ENCODE data around the gene NR1D1.

Gene NR1D1

GRCh38 chr17:40095944-40096791 is 4.2 kb downstream of the NR1D1 start:
- no peak for TF ChIP-seq ISL1 (CRISPR knock-in tag; IDR thresholded peaks at IDR 0.05)
- TF ChIP-seq ZC3H10 (CRISPR knock-in tag; IDR thresholded peaks at IDR 0.05) = no peak
- TF ChIP-seq ARNTL (CRISPR knock-in tag; IDR thresholded peaks at IDR 0.05; ENCODE audit: borderline replicate concordance, low read depth) = no peak
- TF ChIP-seq ZFP3 (CRISPR knock-in tag; IDR thresholded peaks at IDR 0.05) = no peak
- ATAC-seq = no peak

GRCh38 chr17:40095351-40095943 is 4.9 kb downstream of the NR1D1 start:
- ATAC-seq = no peak
- TF ChIP-seq POU6F1 (CRISPR knock-in tag; IDR thresholded peaks at IDR 0.05; ENCODE audit: borderline replicate concordance, low read depth) (no peak), CSDC2 (CRISPR knock-in tag; IDR thresholded peaks at IDR 0.05) (no peak), GLIS3 (CRISPR knock-in tag; IDR thresholded peaks at IDR 0.05) (no peak), RARB (CRISPR knock-in tag; IDR thresholded peaks at IDR 0.05) (no peak), TSHZ2 (CRISPR knock-in tag; IDR thresholded peaks at IDR 0.05) (no peak), ISL1 (CRISPR knock-in tag; IDR thresholded peaks at IDR 0.05) (no peak), SNAI2 (CRISPR knock-in tag; IDR thresholded peaks at IDR 0.05) (no peak), ESRRG (CRISPR knock-in tag; IDR thresholded peaks at IDR 0.05) (no peak)

GRCh38 chr17:40094874-40095273 is 5.5 kb downstream of the NR1D1 start:
- TF ChIP-seq RARB (CRISPR knock-in tag; IDR thresholded peaks at IDR 0.05) (no peak), OSR1 (CRISPR knock-in tag; IDR thresholded peaks at IDR 0.05) (no peak), ZNF70 (CRISPR knock-in tag; IDR thresholded peaks at IDR 0.05) (no peak), SNAI2 (CRISPR knock-in tag; IDR thresholded peaks at IDR 0.05) (no peak), PPARA (CRISPR knock-in tag; IDR thresholded peaks at IDR 0.05; ENCODE audit: borderline replicate concordance) (no peak), ESRRG (CRISPR knock-in tag; IDR thresholded peaks at IDR 0.05) (no peak), TSHZ2 (CRISPR knock-in tag; IDR thresholded peaks at IDR 0.05) (no peak)
- ATAC-seq = no peak

- ATAC-seq = no peak
- TF ChIP-seq ZNF70 (CRISPR knock-in tag; IDR thresholded peaks at IDR 0.05) = no peak
- TF ChIP-seq TOX (CRISPR knock-in tag; IDR thresholded peaks at IDR 0.05; ENCODE audit: borderline replicate concordance) = no peak
- TF ChIP-seq CREB5 (CRISPR knock-in tag; IDR thresholded peaks at IDR 0.05; ENCODE audit: low read depth) = no peak
- TF ChIP-seq ZFP3 (CRISPR knock-in tag; IDR thresholded peaks at IDR 0.05) = no peak
- TF ChIP-seq ISL1 (CRISPR knock-in tag; IDR thresholded peaks at IDR 0.05) = no peak
- no peak for TF ChIP-seq RARB (CRISPR knock-in tag; IDR thresholded peaks at IDR 0.05)
- TF ChIP-seq ZC3H10 (CRISPR knock-in tag; IDR thresholded peaks at IDR 0.05) = no peak
- TF ChIP-seq ARNTL (CRISPR knock-in tag; IDR thresholded peaks at IDR 0.05; ENCODE audit: borderline replicate concordance, low read depth) = no peak
- TF ChIP-seq TSHZ2 (CRISPR knock-in tag; IDR thresholded peaks at IDR 0.05) = no peak
- no peak for TF ChIP-seq CSDC2 (CRISPR knock-in tag; IDR thresholded peaks at IDR 0.05)
- no peak for TF ChIP-seq OSR1 (CRISPR knock-in tag; IDR thresholded peaks at IDR 0.05)
- no peak for TF ChIP-seq BACH2 (CRISPR knock-in tag; IDR thresholded peaks at IDR 0.05; ENCODE audit: borderline replicate concordance)
- TF ChIP-seq TCF4 (CRISPR knock-in tag; IDR thresholded peaks at IDR 0.05; ENCODE audit: borderline replicate concordance) = no peak
- TF ChIP-seq CSRNP3 (CRISPR knock-in tag; IDR thresholded peaks at IDR 0.05) = no peak
- TF ChIP-seq ZNF565 (CRISPR knock-in tag; conservative IDR thresholded peaks at IDR 0.05; ENCODE audit: low read depth) = no peak
Measured at GRCh38 chr17:40093580-40094201, 6.7 kb downstream of the NR1D1 start.
